Keratinocyte (primary cell): ENCODE measurements around the gene CACNA1C. TPM values are rescaled to one million over a fixed set of nuclear protein-coding genes. Genes with fewer than 3 reads are reported as not detected.

Source experiments
- DNase-seq: peaks from one replicate; pipeline ENCODE4 v3.0.0-alpha.2; 2011; ENCODE audit warnings: low read depth, missing footprints, low spot score
- FAIRE-seq: peaks from 2 replicates; lab custom pipeline; 2011; peaks lifted over from hg19 to GRCh38; lab: Jason Lieb, UNC
- H2AFZ ChIP-seq: 2 replicates; pipeline ENCODE4 v1.6.0; 2012; ENCODE audit warnings: low read length, control low read depth, inconsistent platforms; ENCODE audit not compliant: control insufficient read depth
- H3K27ac ChIP-seq: 2 replicates; pipeline ENCODE4 v1.5.1; 2011; ENCODE audit warnings: low read length; ENCODE audit not compliant: control insufficient read depth, insufficient read depth
- H3K27me3 ChIP-seq: 3 replicates; pipeline ENCODE4 v1.6.0; 2011; ENCODE audit warnings: low read length; ENCODE audit not compliant: control insufficient read depth, insufficient read depth; ENCODE audit errors: extremely low read depth
- H3K36me3 ChIP-seq, 2 experiments: 2 replicates in 1 of 2; 3 replicates in 1 of 2; pipeline ENCODE4 v1.5.1; 2011; ENCODE audit warnings: low read length in 2 of 2, mild to moderate bottlenecking in 1 of 2; ENCODE audit not compliant: control insufficient read depth in 2 of 2, insufficient read depth in 2 of 2; ENCODE audit errors: extremely low read depth in 1 of 2
- H3K4me1 ChIP-seq: 3 replicates; pipeline ENCODE4 v1.5.1; 2011; ENCODE audit warnings: low read length; ENCODE audit not compliant: control insufficient read depth, insufficient read depth; ENCODE audit errors: extremely low read depth
- H3K4me2 ChIP-seq: 3 replicates; pipeline ENCODE4 v1.6.0; 2011; ENCODE audit warnings: low read depth, low read length; ENCODE audit not compliant: control insufficient read depth, insufficient read depth; ENCODE audit errors: extremely low read depth
- H3K4me3 ChIP-seq, 3 experiments: fragments of 200-600 bp in 1 of 3; sonication (generic) in 1 of 3; 2 replicates in 2 of 3; 3 replicates in 1 of 3; pipeline ENCODE4 v1.5.1; 2011 to 2016; ENCODE audit warnings: low read length in 3 of 3, mild to moderate bottlenecking in 3 of 3, control low read depth in 2 of 3, inconsistent platforms in 1 of 3, low read depth in 1 of 3, mixed read lengths in 1 of 3, mixed run types in 1 of 3, moderate library complexity in 1 of 3; ENCODE audit not compliant: control insufficient read depth in 2 of 3, insufficient read depth in 2 of 3; ENCODE audit errors: extremely low read depth in 1 of 3
- H3K79me2 ChIP-seq: 2 replicates; pipeline ENCODE4 v1.6.0; 2012; ENCODE audit warnings: low read length; ENCODE audit not compliant: control insufficient read depth, insufficient read depth
- H3K9ac ChIP-seq: 3 replicates; pipeline ENCODE4 v1.6.0; 2011; ENCODE audit warnings: low read length; ENCODE audit not compliant: control insufficient read depth, insufficient read depth; ENCODE audit errors: extremely low read depth
- H3K9me1 ChIP-seq: 3 replicates; pipeline ENCODE4 v1.6.0; 2011; ENCODE audit warnings: low read length; ENCODE audit not compliant: control insufficient read depth, insufficient read depth; ENCODE audit errors: extremely low read depth
- H3K9me3 ChIP-seq: 2 replicates; pipeline ENCODE4 v1.5.1; 2012; ENCODE audit warnings: low read depth, low read length; ENCODE audit not compliant: control insufficient read depth
- H4K20me1 ChIP-seq: 3 replicates; pipeline ENCODE4 v1.6.0; 2011; ENCODE audit warnings: low read length; ENCODE audit not compliant: control insufficient read depth, insufficient read depth; ENCODE audit errors: extremely low read depth
- EZH2 ChIP-seq: IDR thresholded peaks from one replicate; pipeline ENCODE4 v1.6.1; 2012; ENCODE audit warnings: inconsistent platforms, mild to moderate bottlenecking, low read length, moderate library complexity
- dilution Hi-C: fragments of 300-500 bp; cut with MboI; formaldehyde crosslinking; loops from one replicate; pipeline ENCODE4 v1.7.0; 2020; ENCODE audit warnings: low sequenced_read_pairs; ENCODE audit not compliant: extremely low pct_ligation_motif_present
- polyA plus RNA-seq, 5 experiments: library from polyadenylated mRNA; depleted of rRNA in 3 of 5; stranded (reverse) in 3 of 5; stranded (forward) in 1 of 5; unstranded in 1 of 5; fragments of >200 nt; gene quantifications; 1 replicate in 1 of 5; 2 replicates in 3 of 5; 3 replicates in 1 of 5; pipeline versions ENCODE4 v1.2.1 to v1.2.3, GENCODE V29; 2011 to 2012; ENCODE audit warnings: missing spikeins in 2 of 5, low read depth in 1 of 5, low replicate concordance in 1 of 5
- TF ChIP-seq, protein P1 (sequence below), 3 experiments: IDR thresholded peaks in 1 of 3; conservative IDR thresholded peaks in 1 of 3; optimal IDR thresholded peaks in 1 of 3; 2 replicates in 2 of 3; 3 replicates in 1 of 3; pipeline versions ENCODE3 to v1.5.1; 2011; ENCODE audit warnings: low read length in 3 of 3, mild to moderate bottlenecking in 3 of 3, moderate library complexity in 2 of 3, control low read depth in 1 of 3, inconsistent platforms in 1 of 3; ENCODE audit not compliant: insufficient read depth in 2 of 3; ENCODE audit errors: extremely low read depth in 1 of 3

CACNA1C gene
- polyA plus RNA-seq, 1 donor (not counting 4 experiments of a cell fraction or from before 2014, with no cell fraction given) = not detected

DNA sequence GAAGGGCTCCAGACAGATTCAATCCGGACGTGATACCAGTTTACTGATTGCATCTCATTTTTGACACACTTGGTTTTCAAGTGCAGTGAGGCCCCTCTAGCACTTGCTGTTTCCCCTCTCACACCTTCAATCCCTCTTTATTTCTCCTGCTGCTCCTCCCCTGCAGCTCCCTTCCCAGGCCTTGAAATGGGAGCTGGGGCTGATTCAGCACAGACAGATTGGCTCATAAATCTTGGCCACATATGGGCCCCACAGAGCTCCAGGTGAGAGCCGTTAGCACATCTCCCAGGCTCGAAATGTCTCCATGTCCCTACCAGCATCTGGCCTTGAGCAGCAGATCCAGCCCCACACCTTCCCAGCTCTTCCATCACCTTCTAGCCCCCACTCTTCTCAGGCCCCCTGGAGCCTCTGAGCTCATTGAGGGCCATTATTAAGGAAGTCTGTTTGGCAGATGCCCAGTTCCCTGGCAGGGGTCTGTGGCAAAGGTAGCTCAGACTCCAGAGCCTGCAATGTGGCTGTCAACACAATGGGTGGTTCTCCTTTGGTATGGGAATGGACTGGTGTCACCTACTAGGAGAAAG lies 521.7 kb downstream of the CACNA1C start:
- no peak overlapping the region for H2AFZ ChIP-seq
- no peaks in the 10 kb centered on the region for H3K9me1 ChIP-seq
- no peak overlapping the region for H3K4me3 ChIP-seq
- no peaks in the 10 kb centered on the region for H4K20me1 ChIP-seq
- no peaks in the 10 kb centered on the region for H3K4me1 ChIP-seq
- TF ChIP-seq EZH2 = no peak
- TF ChIP-seq, protein P1, sequence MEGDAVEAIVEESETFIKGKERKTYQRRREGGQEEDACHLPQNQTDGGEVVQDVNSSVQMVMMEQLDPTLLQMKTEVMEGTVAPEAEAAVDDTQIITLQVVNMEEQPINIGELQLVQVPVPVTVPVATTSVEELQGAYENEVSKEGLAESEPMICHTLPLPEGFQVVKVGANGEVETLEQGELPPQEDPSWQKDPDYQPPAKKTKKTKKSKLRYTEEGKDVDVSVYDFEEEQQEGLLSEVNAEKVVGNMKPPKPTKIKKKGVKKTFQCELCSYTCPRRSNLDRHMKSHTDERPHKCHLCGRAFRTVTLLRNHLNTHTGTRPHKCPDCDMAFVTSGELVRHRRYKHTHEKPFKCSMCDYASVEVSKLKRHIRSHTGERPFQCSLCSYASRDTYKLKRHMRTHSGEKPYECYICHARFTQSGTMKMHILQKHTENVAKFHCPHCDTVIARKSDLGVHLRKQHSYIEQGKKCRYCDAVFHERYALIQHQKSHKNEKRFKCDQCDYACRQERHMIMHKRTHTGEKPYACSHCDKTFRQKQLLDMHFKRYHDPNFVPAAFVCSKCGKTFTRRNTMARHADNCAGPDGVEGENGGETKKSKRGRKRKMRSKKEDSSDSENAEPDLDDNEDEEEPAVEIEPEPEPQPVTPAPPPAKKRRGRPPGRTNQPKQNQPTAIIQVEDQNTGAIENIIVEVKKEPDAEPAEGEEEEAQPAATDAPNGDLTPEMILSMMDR (optimal IDR thresholded peaks at IDR 0.05 in 1 of 3, IDR thresholded peaks at IDR 0.05 in 1 of 3, conservative IDR thresholded peaks at IDR 0.05 in 1 of 3; ENCODE audit: extremely low read depth in 1 of 3, insufficient read depth in 2 of 3, low read length in 3 of 3) = no peak
- H3K27ac ChIP-seq = no peak overlapping the region
- no peaks in the 10 kb centered on the region for H3K79me2 ChIP-seq
- FAIRE-seq = no peak
- no peaks in the 10 kb centered on the region for H3K27me3 ChIP-seq
- no peaks in the 10 kb centered on the region for H3K9me3 ChIP-seq
- H3K4me2 ChIP-seq = no peak overlapping the region
- dilution Hi-C loops = no loop called here
- H3K36me3 ChIP-seq = no peaks in the 10 kb centered on the region
- DNase-seq = no peak
- no peak overlapping the region for H3K9ac ChIP-seq

DNA sequence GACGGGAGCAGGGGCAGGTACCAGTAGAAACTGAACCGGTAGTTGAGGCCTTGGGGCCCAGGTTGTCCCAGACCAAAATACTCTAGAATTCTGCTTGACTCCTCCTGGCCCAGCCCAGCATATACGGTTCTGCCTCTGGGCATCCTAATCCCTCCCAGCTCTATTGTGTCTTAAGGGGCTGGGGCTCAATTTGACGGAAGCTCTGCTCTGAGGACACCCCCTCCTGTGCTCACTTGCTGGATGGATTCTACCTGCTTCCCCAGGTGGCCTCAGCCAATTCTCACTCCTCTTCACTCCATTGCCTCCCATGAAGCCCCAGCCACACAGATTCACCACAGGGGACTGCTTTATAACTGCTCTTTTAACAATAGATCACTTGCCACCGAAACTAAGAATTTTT lies 522.5 kb downstream of the CACNA1C start:
- Histone ChIP-seq H4K20me1 (no peaks in the 10 kb centered on the region), H3K9me3 (no peaks in the 10 kb centered on the region), H3K4me1 (no peaks in the 10 kb centered on the region), H3K27ac (no peak overlapping the region), H3K4me2 (no peak overlapping the region), H3K9ac (no peak overlapping the region), H3K36me3 (no peaks in the 10 kb centered on the region), H2AFZ (no peak overlapping the region), H3K79me2 (no peaks in the 10 kb centered on the region), H3K9me1 (no peaks in the 10 kb centered on the region), H3K27me3 (no peaks in the 10 kb centered on the region), H3K4me3 (no peak overlapping the region)
- DNase-seq = no peak
- dilution Hi-C loops = no loop called here
- TF ChIP-seq, protein P1 (optimal IDR thresholded peaks at IDR 0.05 in 1 of 3, IDR thresholded peaks at IDR 0.05 in 1 of 3, conservative IDR thresholded peaks at IDR 0.05 in 1 of 3; ENCODE audit: extremely low read depth in 1 of 3, insufficient read depth in 2 of 3, low read length in 3 of 3) = no peak
- TF ChIP-seq EZH2 = no peak
- FAIRE-seq = no peak
